IMR-90 (cell line): ENCODE results near the gene HPSE2. TPM values are rescaled to one million over a fixed set of nuclear protein-coding genes. Genes with fewer than 3 reads are reported as not detected.

Experiments
- ATAC-seq: fragments of 200-7000 bp; cut with Tn5 transposase; 2 replicates; pipeline ENCODE4 v1.9.1; 2020; ENCODE audit warnings: low read depth, mild to moderate bottlenecking, moderate library complexity
- BruUV-seq: library from RNA; stranded (reverse); fragments of 400-500 nt; replicated peaks from 2 replicates; lab custom pipeline; 2021; lab: Mats Ljungman, UMichigan
- CTCF ChIA-PET: fragments of 300-600 bp; formaldehyde crosslinking; extraction: SDS; loops from one replicate; lab custom pipeline; 2021; ENCODE audit warnings: antibody characterized with exemption; lab: Yijun Ruan, JAX
- POLR2A ChIA-PET: fragments of 300-600 bp; sonication (Branson Sonifier 250); formaldehyde crosslinking; loops from one replicate; lab custom pipeline; 2022; ENCODE audit warnings: antibody characterized with exemption; ENCODE audit not compliant: unreplicated experiment; lab: Charles Lee
- DNase-seq: peaks from one replicate; pipeline ENCODE4 v3.0.0; 2013
- H2AFZ ChIP-seq: replicated peaks from 2 replicates; pipeline ENCODE3; 2013; ENCODE audit warnings: low read length, mild to moderate bottlenecking; ENCODE audit not compliant: poor library complexity
- H2AK5ac ChIP-seq: 2 replicates; pipeline ENCODE4 v1.6.1; 2013; ENCODE audit warnings: low read depth, low read length, inconsistent platforms
- H2AK9ac ChIP-seq: replicated peaks from 2 replicates; pipeline ENCODE3; 2013; ENCODE audit warnings: mild to moderate bottlenecking, low read depth, low read length, moderate library complexity; ENCODE audit not compliant: poor library complexity
- H2BK120ac ChIP-seq: 2 replicates; pipeline ENCODE4 v1.6.1; 2013; ENCODE audit warnings: low read depth, low read length, inconsistent platforms
- H2BK15ac ChIP-seq: 3 replicates; pipeline ENCODE4 v1.6.1; 2013; ENCODE audit warnings: low read depth, low read length, inconsistent platforms
- H2BK20ac ChIP-seq: 2 replicates; pipeline ENCODE4 v1.6.1; 2013; ENCODE audit warnings: low read depth, mild to moderate bottlenecking, inconsistent platforms, low read length, moderate library complexity
- H2BK5ac ChIP-seq: 2 replicates; pipeline ENCODE4 v1.6.1; 2013; ENCODE audit warnings: mild to moderate bottlenecking, low read depth, low read length, inconsistent platforms; ENCODE audit not compliant: poor library complexity, severe bottlenecking
- H3K14ac ChIP-seq: replicated peaks from 2 replicates; pipeline ENCODE4 v1.6.1; 2013; ENCODE audit warnings: low read depth, low read length, inconsistent platforms
- H3K18ac ChIP-seq: 2 replicates; pipeline ENCODE4 v1.6.1; 2013; ENCODE audit warnings: low read depth, low read length, control low read depth
- H3K23ac ChIP-seq: 2 replicates; pipeline ENCODE4 v1.6.1; 2013; ENCODE audit warnings: low read depth, low read length, inconsistent platforms
- H3K27ac ChIP-seq: 2 replicates; pipeline ENCODE4 v1.5.1; 2013; ENCODE audit warnings: mild to moderate bottlenecking, control low read depth, low read length; ENCODE audit not compliant: insufficient read depth
- H3K27me3 ChIP-seq: 2 replicates; pipeline ENCODE4 v1.6.1; 2013; ENCODE audit warnings: low read length; ENCODE audit not compliant: control insufficient read depth, insufficient read depth
- H3K36me3 ChIP-seq: 2 replicates; pipeline ENCODE4 v1.6.1; 2013; ENCODE audit warnings: low read length, mixed read lengths; ENCODE audit not compliant: control insufficient read depth, insufficient read depth
- H3K4ac ChIP-seq: 2 replicates; pipeline ENCODE4 v1.6.1; 2013; ENCODE audit warnings: low read depth, low read length, inconsistent platforms
- H3K4me1 ChIP-seq: 2 replicates; pipeline ENCODE4 v1.6.1; 2013; ENCODE audit warnings: low read length, mixed read lengths; ENCODE audit not compliant: control insufficient read depth, insufficient read depth
- H3K4me2 ChIP-seq: 2 replicates; pipeline ENCODE4 v1.6.1; 2013; ENCODE audit warnings: low read depth, mild to moderate bottlenecking, control low read depth, low read length, moderate library complexity
- H3K4me3 ChIP-seq: 2 replicates; pipeline ENCODE4 v1.5.1; 2013; ENCODE audit warnings: low read depth, mild to moderate bottlenecking, control low read depth, low read length, moderate library complexity; ENCODE audit not compliant: insufficient read depth
- H3K56ac ChIP-seq: 2 replicates; pipeline ENCODE4 v1.6.1; 2013; ENCODE audit warnings: low read length, inconsistent platforms; ENCODE audit not compliant: insufficient read depth; ENCODE audit errors: extremely low read depth
- H3K79me1 ChIP-seq, 2 experiments: 2 replicates each; pipeline ENCODE4 v1.6.1; 2013; ENCODE audit warnings: low read length in 2 of 2, inconsistent platforms in 1 of 2, low read depth in 1 of 2
- H3K9ac ChIP-seq: 2 replicates; pipeline ENCODE4 v1.6.1; 2013; ENCODE audit warnings: low read depth, low read length, control low read depth
- H3K9me1 ChIP-seq: 2 replicates; pipeline ENCODE4 v1.6.1; 2013; ENCODE audit warnings: low read length, inconsistent platforms; ENCODE audit not compliant: insufficient read depth
- H3K9me3 ChIP-seq: 2 replicates; pipeline ENCODE4 v1.6.1; 2013; ENCODE audit warnings: low read length; ENCODE audit not compliant: control insufficient read depth, insufficient read depth
- H4K20me1 ChIP-seq: 2 replicates; pipeline ENCODE4 v1.6.1; 2013; ENCODE audit warnings: low read length, inconsistent platforms; ENCODE audit not compliant: insufficient read depth
- H4K5ac ChIP-seq: 2 replicates; pipeline ENCODE4 v1.6.1; 2013; ENCODE audit warnings: mild to moderate bottlenecking, low read depth, low read length, control low read depth
- H4K8ac ChIP-seq, 2 experiments: 2 replicates each; pipeline ENCODE4 v1.6.1; 2013; ENCODE audit warnings: low read depth in 2 of 2, low read length in 2 of 2, control low read depth in 1 of 2, inconsistent platforms in 1 of 2
- H4K91ac ChIP-seq: 2 replicates; pipeline ENCODE4 v1.6.1; 2013; ENCODE audit warnings: low read depth, low read length, inconsistent platforms; ENCODE audit not compliant: insufficient read depth
- BHLHE40 ChIP-seq: fragments of 150-350 bp; IDR thresholded peaks from 2 replicates; pipeline ENCODE4 v1.6.1; 2016; ENCODE audit warnings: mild to moderate bottlenecking, low read depth, low read length
- CEBPB ChIP-seq: IDR thresholded peaks from 2 replicates; pipeline ENCODE4 v1.6.1; 2012; ENCODE audit warnings: low read depth, low read length, improper control_type of control experiment
- CHD1 ChIP-seq: IDR thresholded peaks from 2 replicates; pipeline ENCODE4 v1.6.1; 2012; ENCODE audit warnings: low read depth, low read length, improper control_type of control experiment
- ELK1 ChIP-seq: fragments of 150-350 bp; IDR thresholded peaks from 2 replicates; pipeline ENCODE4 v1.6.1; 2016; ENCODE audit warnings: low read depth, mild to moderate bottlenecking, low read length, moderate library complexity, borderline replicate concordance
- FOS ChIP-seq: fragments of 150-350 bp; IDR thresholded peaks from 2 replicates; pipeline ENCODE4 v1.6.1; 2016; ENCODE audit warnings: low read depth, low read length
- MAFK ChIP-seq: IDR thresholded peaks from 2 replicates; pipeline ENCODE4 v1.6.1; 2012; ENCODE audit warnings: low read depth, low read length, improper control_type of control experiment
- MXI1 ChIP-seq: IDR thresholded peaks from 2 replicates; pipeline ENCODE4 v1.6.1; 2012; ENCODE audit warnings: low read depth, mild to moderate bottlenecking, low read length, moderate library complexity, borderline replicate concordance
- NFE2L2 ChIP-seq: fragments of 150-350 bp; IDR thresholded peaks from 2 replicates; pipeline ENCODE4 v1.6.1; 2016; ENCODE audit warnings: low read depth, mild to moderate bottlenecking, low read length
- POLR2A ChIP-seq: IDR thresholded peaks from 2 replicates; pipeline ENCODE4 v1.6.1; 2012; ENCODE audit warnings: mild to moderate bottlenecking, low read depth, low read length
- RAD21 ChIP-seq: IDR thresholded peaks from 2 replicates; pipeline ENCODE4 v1.6.1; 2012; ENCODE audit warnings: low read length, improper control_type of control experiment
- RFX5 ChIP-seq: IDR thresholded peaks from 2 replicates; pipeline ENCODE4 v1.8.0; 2012; ENCODE audit warnings: low read depth, mild to moderate bottlenecking, low read length, moderate library complexity
- SMC3 ChIP-seq: fragments of 150-350 bp; IDR thresholded peaks from 2 replicates; pipeline ENCODE4 v1.6.1; 2016; ENCODE audit warnings: low read depth, mild to moderate bottlenecking, antibody characterized with exemption, low read length, moderate library complexity
- USF2 ChIP-seq: fragments of 150-350 bp; IDR thresholded peaks from 2 replicates; pipeline ENCODE4 v1.6.1; 2017; ENCODE audit warnings: mild to moderate bottlenecking, antibody characterized with exemption, low read length, low read depth
- WGBS, 2 experiments: methylation state at CpG; one replicate each; pipeline versions ENCODE4 v1.1.5 to v1.1.7; 2013; ENCODE audit warnings: missing lambda C conversion rate in 2 of 2; ENCODE audit not compliant: insufficient read length in 1 of 2; ENCODE audit errors: extremely low coverage in 2 of 2; 5-methylcytosine and 5-hydroxymethylcytosine counted together
- dilution Hi-C: fragments of 300-500 bp; cut with HindIII; formaldehyde crosslinking; loops from one replicate; pipeline ENCODE4 v1.14.3; 2018; ENCODE audit warnings: low sequenced_read_pairs; ENCODE audit not compliant: unreplicated experiment
- in situ Hi-C: fragments of 300-500 bp; cut with MboI; formaldehyde crosslinking; loops from 3 replicates; pipeline ENCODE4 v1.14.3; 2019; ENCODE audit warnings: low sequenced_read_pairs, inconsistent platforms, mixed read lengths
- intact Hi-C: fragments of 100-400 bp; cut with micrococcal nuclease; formaldehyde crosslinking; loops from 2 replicates; pipeline ENCODE4 v1.10.0; 2022
- polyA plus RNA-seq, 3 experiments: library from polyadenylated mRNA; depleted of rRNA; stranded (reverse); fragments of >200 nt; gene quantifications; 2 replicates each; pipeline ENCODE4 v1.2.3, GENCODE V29; 2012; ENCODE audit warnings: low replicate concordance in 1 of 3
- total RNA-seq: library from RNA; depleted of rRNA; stranded (reverse); fragments of >200 nt; gene quantifications from 2 replicates; pipeline ENCODE4 v1.2.3, GENCODE V29; 2012

The HPSE2 gene
- total and polyA plus RNA-seq, 2 of the 4 experiments (the other 2 are of a cell fraction): not detected

GRCh38 chr10:99207340-99207739 is 28.3 kb downstream of the HPSE2 start:
- Histone ChIP-seq H3K4me3 (no peak overlapping the region), H3K4ac (no peak overlapping the region), H3K27me3 (no peaks in the 10 kb centered on the region), H2AK5ac (no peak overlapping the region), H2BK20ac (no peak overlapping the region), H2AFZ (no peak overlapping the region), H4K91ac (no peak overlapping the region), H2BK15ac (no peak overlapping the region), H3K9me1 (no peaks in the 10 kb centered on the region), H3K56ac (no peak overlapping the region), H3K23ac (no peak overlapping the region), H3K4me1 (no peaks in the 10 kb centered on the region), H3K79me1 (no peaks in the 10 kb centered on the region), H4K20me1 (no peaks in the 10 kb centered on the region), H4K5ac (no peak overlapping the region), H3K14ac (no peak overlapping the region), H3K18ac (no peak overlapping the region), H3K9me3 (no peaks in the 10 kb centered on the region), H2AK9ac (no peak overlapping the region), H3K4me2 (no peak overlapping the region), H2BK120ac (no peak overlapping the region), H3K36me3 (no peaks in the 10 kb centered on the region), H2BK5ac (no peak overlapping the region), H3K9ac (no peak overlapping the region), H3K27ac (no peak overlapping the region), H4K8ac (no peak overlapping the region)
- in situ Hi-C loops: no loop called here
- no peak for ATAC-seq
- TF ChIP-seq CHD1 (no peak), BHLHE40 (no peak), MAFK (no peak), RFX5 (no peak), CEBPB (no peak), MXI1 (no peak), ELK1 (no peak), USF2 (no peak), SMC3 (no peak), RAD21 (no peak), POLR2A (no peak), FOS (no peak), NFE2L2 (no peak)
- dilution Hi-C loops: no loop called here
- CTCF ChIA-PET: no interaction called here
- no TSS peak for BruUV-seq
- intact Hi-C loops: no loop called here
- no peak for DNase-seq
- POLR2A ChIA-PET: no interaction called here
- no CpG with 5 or more reads among the region's 3 CpGs for WGBS, 2 experiments
